K562 (cell line): ENCODE data around the gene ACAP3. TPM values are rescaled to one million over a fixed set of nuclear protein-coding genes. Genes with fewer than 3 reads are reported as not detected.

Source experiments
- CTBP1 ChIP-seq: fragments of 450-650 bp; IDR thresholded peaks from 2 replicates; pipeline ENCODE4 v1.6.1; 2016; ENCODE audit warnings: borderline replicate concordance
- CXXC5 ChIP-seq: fragments of 250-450 bp; sonication (Bioruptor Pico); IDR thresholded peaks from 2 replicates; pipeline ENCODE4 v1.8.0; 2022; ENCODE audit warnings: inconsistent platforms, mild to moderate bottlenecking, moderate library complexity
- ELK1 ChIP-seq: sonication (generic); formaldehyde crosslinking; IDR thresholded peaks from 2 replicates; pipeline ENCODE4 v1.8.1; 2022; ENCODE audit warnings: missing genetic modification reagents
- GATA2 ChIP-seq: sonication (generic); formaldehyde crosslinking; IDR thresholded peaks from 2 replicates; pipeline ENCODE4 v1.4.0; 2020; ENCODE audit warnings: mild to moderate bottlenecking, missing genetic modification reagents
- KLF13 ChIP-seq: fragments of 450-650 bp; IDR thresholded peaks from 2 replicates; pipeline ENCODE4 v1.6.1; 2016; ENCODE audit warnings: missing genetic modification characterization, low read depth, mild to moderate bottlenecking, missing compliant biosample characterization, moderate library complexity, borderline replicate concordance
- NCOR1 ChIP-seq: fragments of 450-650 bp; IDR thresholded peaks from 2 replicates; pipeline ENCODE4 v1.6.1; 2016; ENCODE audit warnings: mild to moderate bottlenecking, moderate library complexity
- NR2C2 ChIP-seq, 2 experiments: fragments of 200-800 bp in 1 of 2; sonication (Bioruptor generic) in 1 of 2; sonication (generic) in 1 of 2; formaldehyde crosslinking in 1 of 2; IDR thresholded peaks; 2 replicates each; pipeline versions ENCODE4 v1.6.1 to v1.8.0; 2016 to 2022; ENCODE audit warnings: mild to moderate bottlenecking in 1 of 2, missing compliant biosample characterization in 1 of 2, missing genetic modification characterization in 1 of 2, missing genetic modification reagents in 1 of 2
- NR4A1 ChIP-seq, 2 experiments: fragments of 250-450 bp in 1 of 2; fragments of 450-650 bp in 1 of 2; sonication (Bioruptor Pico) in 1 of 2; IDR thresholded peaks; 2 replicates each; pipeline versions ENCODE4 v1.4.0 to v1.6.1; 2016 to 2020; ENCODE audit warnings: mild to moderate bottlenecking in 2 of 2, missing compliant biosample characterization in 1 of 2, missing genetic modification characterization in 1 of 2, moderate library complexity in 1 of 2
- PHB2 ChIP-seq: fragments of 450-650 bp; IDR thresholded peaks from 2 replicates; pipeline ENCODE4 v1.6.1; 2017; ENCODE audit warnings: low read depth
- UBTF ChIP-seq, 2 experiments: IDR thresholded peaks; 2 replicates each; pipeline ENCODE4 v1.6.1; 2012; ENCODE audit warnings: improper control_type of control experiment in 2 of 2, low read depth in 2 of 2, low read length in 2 of 2, borderline replicate concordance in 1 of 2
- ZBTB33 ChIP-seq: sonication (generic); formaldehyde crosslinking; IDR thresholded peaks from 2 replicates; pipeline ENCODE4 v1.8.1; 2023; ENCODE audit warnings: mild to moderate bottlenecking, missing genetic modification reagents
- polyA plus RNA-seq, 8 experiments: library from polyadenylated mRNA; depleted of rRNA in 4 of 8; stranded (reverse) in 5 of 8; unstranded in 3 of 8; fragments of >200 nt; fragmentation: Nextera tagmentation in 2 of 8; fragmentation: Illumina TruSeq in 1 of 8; extraction: Ambion mirVana in 2 of 8; extraction: Trizol in 1 of 8; gene quantifications; 2 replicates each; pipeline versions ENCODE4 v1.2.1 to v1.2.3, GENCODE V29; 2011 to 2014; ENCODE audit warnings: inconsistent platforms in 1 of 8, missing spikeins in 1 of 8
- total RNA-seq, 7 experiments: library from RNA; depleted of rRNA in 6 of 7; stranded (reverse); fragments of >200 nt in 6 of 7; fragmentation: Illumina TruSeq in 2 of 7; extraction: Trizol in 2 of 7; gene quantifications; 2 replicates each; pipeline versions ENCODE4 v1.2.1 to v1.2.3, GENCODE V29; 2011 to 2021; ENCODE audit warnings: low replicate concordance in 1 of 7
- TF ChIP-seq, protein P1 (sequence below): IDR thresholded peaks from 2 replicates; pipeline ENCODE4 v1.6.1; 2014; ENCODE audit warnings: antibody characterized with exemption
- TF ChIP-seq, protein P2 (sequence below), 2 experiments: fragments of 450-650 bp; conservative IDR thresholded peaks; 2 replicates each; pipeline ENCODE4 v1.6.1; 2017; ENCODE audit warnings: mild to moderate bottlenecking in 2 of 2, moderate library complexity in 2 of 2

Gene ACAP3
- total and polyA plus RNA-seq, 9 of the 15 experiments (the other 6 are each of a cell fraction or from before 2014, with no cell fraction given) = 0.01 to 49.0 (median 12.0) TPM

- TF ChIP-seq, protein P1, sequence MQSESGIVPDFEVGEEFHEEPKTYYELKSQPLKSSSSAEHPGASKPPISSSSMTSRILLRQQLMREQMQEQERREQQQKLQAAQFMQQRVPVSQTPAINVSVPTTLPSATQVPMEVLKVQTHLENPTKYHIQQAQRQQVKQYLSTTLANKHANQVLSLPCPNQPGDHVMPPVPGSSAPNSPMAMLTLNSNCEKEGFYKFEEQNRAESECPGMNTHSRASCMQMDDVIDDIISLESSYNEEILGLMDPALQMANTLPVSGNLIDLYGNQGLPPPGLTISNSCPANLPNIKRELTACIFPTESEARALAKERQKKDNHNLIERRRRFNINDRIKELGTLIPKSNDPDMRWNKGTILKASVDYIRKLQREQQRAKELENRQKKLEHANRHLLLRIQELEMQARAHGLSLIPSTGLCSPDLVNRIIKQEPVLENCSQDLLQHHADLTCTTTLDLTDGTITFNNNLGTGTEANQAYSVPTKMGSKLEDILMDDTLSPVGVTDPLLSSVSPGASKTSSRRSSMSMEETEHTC = 0 out of 2 replicates have a peak, but pooled peaks have one; percentile 5
- TF ChIP-seq NR2C2 (CRISPR knock-in tag; IDR thresholded peaks at IDR 0.05) = no peak
- peak; percentile 25; the same call in 1 of the 2 replicates for TF ChIP-seq NR2C2 (tag; IDR thresholded peaks at IDR 0.05)
- no peak for TF ChIP-seq ZBTB33 (CRISPR knock-in tag)
- TF ChIP-seq CTBP1 = 0 out of 2 replicates have a peak, but pooled peaks have one; percentile 64
- TF ChIP-seq NR4A1 (CRISPR knock-in tag; IDR thresholded peaks at IDR 0.05) = no peak
- 0 out of 2 replicates have a peak, but pooled peaks have one; percentile 36 for TF ChIP-seq NR4A1 (tag; IDR thresholded peaks at IDR 0.05)
- TF ChIP-seq CXXC5 = peak; percentile 58; the same call in 1 of the 2 replicates
- no peak for TF ChIP-seq PHB2
- no peak for TF ChIP-seq NCOR1
- TF ChIP-seq, protein P2, sequence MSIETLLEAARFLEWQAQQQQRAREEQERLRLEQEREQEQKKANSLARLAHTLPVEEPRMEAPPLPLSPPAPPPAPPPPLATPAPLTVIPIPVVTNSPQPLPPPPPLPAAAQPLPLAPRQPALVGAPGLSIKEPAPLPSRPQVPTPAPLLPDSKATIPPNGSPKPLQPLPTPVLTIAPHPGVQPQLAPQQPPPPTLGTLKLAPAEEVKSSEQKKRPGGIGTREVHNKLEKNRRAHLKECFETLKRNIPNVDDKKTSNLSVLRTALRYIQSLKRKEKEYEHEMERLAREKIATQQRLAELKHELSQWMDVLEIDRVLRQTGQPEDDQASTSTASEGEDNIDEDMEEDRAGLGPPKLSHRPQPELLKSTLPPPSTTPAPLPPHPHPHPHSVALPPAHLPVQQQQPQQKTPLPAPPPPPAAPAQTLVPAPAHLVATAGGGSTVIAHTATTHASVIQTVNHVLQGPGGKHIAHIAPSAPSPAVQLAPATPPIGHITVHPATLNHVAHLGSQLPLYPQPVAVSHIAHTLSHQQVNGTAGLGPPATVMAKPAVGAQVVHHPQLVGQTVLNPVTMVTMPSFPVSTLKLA (conservative IDR thresholded peaks at IDR 0.05) = peak in 1 of 2 experiments; percentile 29; a peak in 1 of 4 replicates
- 0 out of 4 replicates have a peak, but pooled peaks have one; percentile 40 to 46 for TF ChIP-seq UBTF (IDR thresholded peaks at IDR 0.05; ENCODE audit: borderline replicate concordance in 1 of 2, low read depth in 2 of 2, low read length in 2 of 2)
- TF ChIP-seq GATA2 (CRISPR knock-in tag) = no peak
- TF ChIP-seq ELK1 (CRISPR knock-in tag) = 0 out of 2 replicates have a peak, but pooled peaks have one; percentile 74
- TF ChIP-seq KLF13 (tag) = no peak
Observed at GRCh38 chr1:1348420-1349255, 40.9 kb upstream of the ACAP3 start (continued).
